ENCODE data around the gene GPATCH8.

GPATCH8 gene

DNA sequence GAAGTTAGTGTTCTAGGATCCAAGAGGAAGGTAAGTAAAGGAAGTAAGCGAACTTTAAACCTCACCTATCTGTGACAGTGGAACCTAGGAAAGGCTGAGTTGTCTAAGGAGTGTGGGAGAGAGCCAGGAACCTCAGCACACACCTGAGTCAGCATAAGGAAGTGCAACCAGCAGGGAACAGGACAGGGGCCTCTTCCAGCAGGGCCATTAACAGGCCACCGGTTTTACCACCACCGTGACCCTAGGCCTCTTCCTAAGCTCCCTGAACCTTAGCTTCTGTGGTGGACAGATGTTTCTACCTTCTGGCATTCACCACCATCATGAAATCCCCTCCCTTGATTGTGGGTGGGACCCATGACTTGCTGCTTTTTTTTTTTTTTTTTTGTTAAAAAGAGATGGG, 26.7 kb upstream of the GPATCH8 start:
- Histone ChIP-seq H3K9me3 (ENCODE audit: insufficient read depth, low read depth, low read length) (no peaks in the 10 kb centered on the region), H2AFZ (ENCODE audit: low read length) (no peak overlapping the region)

GRCh38 chr17:44527954-44528353, 24.7 kb upstream of the GPATCH8 start:
- no peaks in the 10 kb centered on the region for H3F3A ChIP-seq (ENCODE audit: low read depth)
- H3K4me2 ChIP-seq (ENCODE audit: low read depth, low read length, poor library complexity, severe bottlenecking): no peak overlapping the region
- H3K36me3 ChIP-seq (ENCODE audit: insufficient read depth, low read length): no peaks in the 10 kb centered on the region
- no peaks in the 10 kb centered on the region for H3K79me2 ChIP-seq (ENCODE audit: insufficient read depth, low read length)
- H3K9me3 ChIP-seq (ENCODE audit: insufficient read depth, low read depth, low read length): no peaks in the 10 kb centered on the region
- TF ChIP-seq, protein P1, sequence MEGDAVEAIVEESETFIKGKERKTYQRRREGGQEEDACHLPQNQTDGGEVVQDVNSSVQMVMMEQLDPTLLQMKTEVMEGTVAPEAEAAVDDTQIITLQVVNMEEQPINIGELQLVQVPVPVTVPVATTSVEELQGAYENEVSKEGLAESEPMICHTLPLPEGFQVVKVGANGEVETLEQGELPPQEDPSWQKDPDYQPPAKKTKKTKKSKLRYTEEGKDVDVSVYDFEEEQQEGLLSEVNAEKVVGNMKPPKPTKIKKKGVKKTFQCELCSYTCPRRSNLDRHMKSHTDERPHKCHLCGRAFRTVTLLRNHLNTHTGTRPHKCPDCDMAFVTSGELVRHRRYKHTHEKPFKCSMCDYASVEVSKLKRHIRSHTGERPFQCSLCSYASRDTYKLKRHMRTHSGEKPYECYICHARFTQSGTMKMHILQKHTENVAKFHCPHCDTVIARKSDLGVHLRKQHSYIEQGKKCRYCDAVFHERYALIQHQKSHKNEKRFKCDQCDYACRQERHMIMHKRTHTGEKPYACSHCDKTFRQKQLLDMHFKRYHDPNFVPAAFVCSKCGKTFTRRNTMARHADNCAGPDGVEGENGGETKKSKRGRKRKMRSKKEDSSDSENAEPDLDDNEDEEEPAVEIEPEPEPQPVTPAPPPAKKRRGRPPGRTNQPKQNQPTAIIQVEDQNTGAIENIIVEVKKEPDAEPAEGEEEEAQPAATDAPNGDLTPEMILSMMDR (conservative IDR thresholded peaks at IDR 0.05; ENCODE audit: low read length): no peak
- TF ChIP-seq EZH2phosphoT487 (IDR thresholded peaks at IDR 0.05; ENCODE audit: borderline replicate concordance): no peak
- H3K27me3 ChIP-seq (ENCODE audit: insufficient read depth, low read length, poor library complexity, severe bottlenecking): no peaks in the 10 kb centered on the region
- peaks cover 5% of the 10 kb centered on the region for H3K4me1 ChIP-seq (ENCODE audit: insufficient read depth, low read length, poor library complexity, severe bottlenecking)
- no peak overlapping the region for H3K9ac ChIP-seq (ENCODE audit: low read depth, low read length, poor library complexity, severe bottlenecking)
- no peak overlapping the region for H2AFZ ChIP-seq (ENCODE audit: low read length)
- H3K4me3 ChIP-seq (ENCODE audit: low read length, poor library complexity, severe bottlenecking): no peak overlapping the region
- no peaks in the 10 kb centered on the region for H4K20me1 ChIP-seq (ENCODE audit: insufficient read depth, low read length, poor library complexity, severe bottlenecking)
- H3K9me2 ChIP-seq (replicated peaks; ENCODE audit: low read depth, low read length): no peaks in the 10 kb centered on the region

More for the DNA sequence above, 26.7 kb upstream of the GPATCH8 start:
- no peak overlapping the region for H3K4me3 ChIP-seq (ENCODE audit: low read length, poor library complexity, severe bottlenecking)
- no peaks in the 10 kb centered on the region for H4K20me1 ChIP-seq (ENCODE audit: insufficient read depth, low read length, poor library complexity, severe bottlenecking)
- no peaks in the 10 kb centered on the region for H3K36me3 ChIP-seq (ENCODE audit: insufficient read depth, low read length)
- H3K4me1 ChIP-seq (ENCODE audit: insufficient read depth, low read length, poor library complexity, severe bottlenecking): no peaks in the 10 kb centered on the region
- H3K79me2 ChIP-seq (ENCODE audit: insufficient read depth, low read length): no peaks in the 10 kb centered on the region
- TF ChIP-seq EZH2phosphoT487 (IDR thresholded peaks at IDR 0.05; ENCODE audit: borderline replicate concordance): no peak
- TF ChIP-seq, protein P1 (conservative IDR thresholded peaks at IDR 0.05; ENCODE audit: low read length): no peak
- no peak overlapping the region for H3K9ac ChIP-seq (ENCODE audit: low read depth, low read length, poor library complexity, severe bottlenecking)
- H3K9me2 ChIP-seq (replicated peaks; ENCODE audit: low read depth, low read length): no peaks in the 10 kb centered on the region
- no peaks in the 10 kb centered on the region for H3F3A ChIP-seq (ENCODE audit: low read depth)
- no peak overlapping the region for H3K4me2 ChIP-seq (ENCODE audit: low read depth, low read length, poor library complexity, severe bottlenecking)
- no peaks in the 10 kb centered on the region for H3K27me3 ChIP-seq (ENCODE audit: insufficient read depth, low read length, poor library complexity, severe bottlenecking)

DNA sequence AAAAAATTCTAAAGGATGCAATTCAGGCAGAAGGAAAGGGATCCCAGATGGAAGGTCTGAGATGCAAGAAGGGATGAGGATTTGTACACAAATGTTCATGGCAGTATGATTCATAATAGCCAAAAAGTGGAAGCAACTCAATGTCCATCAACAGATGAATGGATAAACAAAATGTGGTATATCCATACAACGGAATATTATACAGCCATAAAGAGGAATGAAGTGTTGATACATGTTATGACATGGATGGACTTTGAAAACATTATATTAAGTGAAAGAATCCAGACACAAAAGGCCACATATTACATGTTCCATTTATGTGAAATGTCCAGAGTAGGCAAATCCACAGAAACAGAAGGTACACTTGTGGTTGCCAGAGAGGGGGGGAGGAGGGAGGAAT, 23.9 kb upstream of the GPATCH8 start:
- no peaks in the 10 kb centered on the region for H3K27me3 ChIP-seq (ENCODE audit: insufficient read depth, low read length, poor library complexity, severe bottlenecking)
- no peaks in the 10 kb centered on the region for H4K20me1 ChIP-seq (ENCODE audit: insufficient read depth, low read length, poor library complexity, severe bottlenecking)
- H3K4me3 ChIP-seq (ENCODE audit: low read length, poor library complexity, severe bottlenecking): no peak overlapping the region
- no peak for TF ChIP-seq EZH2phosphoT487 (IDR thresholded peaks at IDR 0.05; ENCODE audit: borderline replicate concordance)
- TF ChIP-seq, protein P1 (conservative IDR thresholded peaks at IDR 0.05; ENCODE audit: low read length): no peak
- H3K4me1 ChIP-seq (ENCODE audit: insufficient read depth, low read length, poor library complexity, severe bottlenecking): peaks cover 5% of the 10 kb centered on the region
- H3K4me2 ChIP-seq (ENCODE audit: low read depth, low read length, poor library complexity, severe bottlenecking): no peak overlapping the region
- H3K9me2 ChIP-seq (replicated peaks; ENCODE audit: low read depth, low read length): no peaks in the 10 kb centered on the region
- no peaks in the 10 kb centered on the region for H3K36me3 ChIP-seq (ENCODE audit: insufficient read depth, low read length)
- H3K9me3 ChIP-seq (ENCODE audit: insufficient read depth, low read depth, low read length): no peaks in the 10 kb centered on the region
- H3K79me2 ChIP-seq (ENCODE audit: insufficient read depth, low read length): no peaks in the 10 kb centered on the region
- no peak overlapping the region for H2AFZ ChIP-seq (ENCODE audit: low read length)
- no peak overlapping the region for H3K9ac ChIP-seq (ENCODE audit: low read depth, low read length, poor library complexity, severe bottlenecking)
- no peaks in the 10 kb centered on the region for H3F3A ChIP-seq (ENCODE audit: low read depth)
